SU-DHL-6 (cell line): ENCODE data around the gene HPD.

Source experiments
- CTCF ChIP-seq: fragments of 200-600 bp; sonication (generic); IDR thresholded peaks from one replicate; pipeline ENCODE4 v1.5.1; 2017; ENCODE audit warnings: antibody characterized with exemption, mild to moderate bottlenecking, low read length, moderate library complexity; ENCODE audit not compliant: insufficient read depth, poor library complexity, severe bottlenecking
- EZH2phosphoT487 ChIP-seq: fragments of 200-600 bp; sonication (generic), shearing (Covaris generic); conservative IDR thresholded peaks from 2 replicates; pipeline ENCODE4 v1.6.1; 2018; ENCODE audit warnings: mild to moderate bottlenecking, antibody characterized with exemption, low read length, moderate library complexity, mixed read lengths

- no peak for TF ChIP-seq CTCF
- no peak for TF ChIP-seq EZH2phosphoT487
Measured at GRCh38 chr12:121894633-121895032, 36.0 kb upstream of the HPD start.
